GM23248 (cell line): ENCODE results near the gene LRFN2. TPM values are rescaled to one million over a fixed set of nuclear protein-coding genes. Genes with fewer than 3 reads are reported as not detected.

ENCODE experiments used
- DNase-seq: peaks from one replicate; pipeline ENCODE4 v3.0.0-alpha.2; 2015
- H2AFZ ChIP-seq: fragments of 200-600 bp; sonication (generic); 2 replicates; pipeline ENCODE4 v1.6.1; 2016; ENCODE audit warnings: antibody characterized with exemption
- H3F3A ChIP-seq: fragments of 200-600 bp; sonication (generic); 2 replicates; pipeline ENCODE4 v1.6.1; 2016; ENCODE audit warnings: mild to moderate bottlenecking, antibody characterized with exemption, mixed run types; ENCODE audit not compliant: insufficient read depth
- H3K27ac ChIP-seq: fragments of 200-600 bp; sonication (generic); 2 replicates; pipeline ENCODE4 v1.5.1; 2016; ENCODE audit warnings: mild to moderate bottlenecking
- H3K27me3 ChIP-seq: fragments of 200-600 bp; sonication (generic); replicated peaks from 2 replicates; pipeline ENCODE4 v1.6.1; 2016; ENCODE audit warnings: mild to moderate bottlenecking; ENCODE audit not compliant: insufficient read depth
- H3K36me3 ChIP-seq: fragments of 200-600 bp; sonication (generic); 2 replicates; pipeline ENCODE4 v1.6.1; 2016; ENCODE audit warnings: low read depth, mild to moderate bottlenecking
- H3K4me1 ChIP-seq: fragments of 200-600 bp; sonication (generic); 2 replicates; pipeline ENCODE4 v1.6.1; 2016; ENCODE audit warnings: mild to moderate bottlenecking; ENCODE audit not compliant: insufficient read depth
- H3K4me2 ChIP-seq: fragments of 200-600 bp; sonication (generic); one replicate; pipeline ENCODE4 v1.6.1; 2016; ENCODE audit warnings: mild to moderate bottlenecking; ENCODE audit not compliant: unreplicated experiment
- H3K4me3 ChIP-seq: fragments of 200-600 bp; sonication (generic); 2 replicates; pipeline ENCODE4 v1.5.1; 2016; ENCODE audit warnings: mild to moderate bottlenecking
- H3K79me2 ChIP-seq: fragments of 200-600 bp; sonication (generic); 2 replicates; pipeline ENCODE4 v1.6.1; 2016; ENCODE audit warnings: mild to moderate bottlenecking; ENCODE audit not compliant: insufficient read depth
- H3K9ac ChIP-seq: fragments of 200-600 bp; sonication (generic); 2 replicates; pipeline ENCODE4 v1.6.1; 2016; ENCODE audit warnings: mild to moderate bottlenecking
- H3K9me2 ChIP-seq: fragments of 200-600 bp; sonication (generic); 2 replicates; pipeline ENCODE4 v1.6.1; 2016; ENCODE audit warnings: mixed run types, mild to moderate bottlenecking, moderate library complexity; ENCODE audit not compliant: insufficient read depth
- H3K9me3 ChIP-seq: fragments of 200-600 bp; sonication (generic); one replicate; pipeline ENCODE4 v1.6.1; 2017; ENCODE audit warnings: low read depth
- H4K20me1 ChIP-seq: fragments of 200-600 bp; sonication (generic); 2 replicates; pipeline ENCODE4 v1.6.0; 2016; ENCODE audit not compliant: insufficient read depth
- EZH2 ChIP-seq: fragments of 200-600 bp; sonication (generic); IDR thresholded peaks from 2 replicates; pipeline ENCODE4 v1.6.1; 2018; ENCODE audit warnings: antibody characterized with exemption, mild to moderate bottlenecking; ENCODE audit not compliant: insufficient read depth, poor library complexity, severe bottlenecking
- EZH2phosphoT487 ChIP-seq: fragments of 200-600 bp; sonication (generic); IDR thresholded peaks from 2 replicates; pipeline ENCODE4 v1.6.1; 2018; ENCODE audit warnings: antibody characterized with exemption, moderate library complexity, mild to moderate bottlenecking, low read depth; ENCODE audit not compliant: insufficient read depth
- WGBS, 2 experiments: methylation state at CpG; one replicate each; pipeline ENCODE4 v1.1.6; 2015 to 2017; ENCODE audit warnings: low lambda C conversion rate in 2 of 2, low coverage in 1 of 2; ENCODE audit errors: missing lambda C conversion rate in 2 of 2; 5-methylcytosine and 5-hydroxymethylcytosine counted together
- in situ Hi-C: fragments of 300-500 bp; cut with MboI; formaldehyde crosslinking; loops from 2 replicates; pipeline ENCODE4 v1.15.0; 2020
- polyA plus RNA-seq: library from polyadenylated mRNA; unstranded; fragments of >200 nt; fragmentation: Nextera tagmentation; extraction: Ambion mirVana; gene quantifications from 2 replicates; pipeline ENCODE4 v1.2.1, GENCODE V29; 2016
- total RNA-seq: library from RNA; depleted of rRNA; stranded (reverse); fragments of >200 nt; shearing (Covaris generic); gene quantifications from 2 replicates; pipeline ENCODE4 v1.2.3, GENCODE V29; 2014

The LRFN2 gene
- total and polyA plus RNA-seq, 2 experiments from 2014 or later = not detected

DNA sequence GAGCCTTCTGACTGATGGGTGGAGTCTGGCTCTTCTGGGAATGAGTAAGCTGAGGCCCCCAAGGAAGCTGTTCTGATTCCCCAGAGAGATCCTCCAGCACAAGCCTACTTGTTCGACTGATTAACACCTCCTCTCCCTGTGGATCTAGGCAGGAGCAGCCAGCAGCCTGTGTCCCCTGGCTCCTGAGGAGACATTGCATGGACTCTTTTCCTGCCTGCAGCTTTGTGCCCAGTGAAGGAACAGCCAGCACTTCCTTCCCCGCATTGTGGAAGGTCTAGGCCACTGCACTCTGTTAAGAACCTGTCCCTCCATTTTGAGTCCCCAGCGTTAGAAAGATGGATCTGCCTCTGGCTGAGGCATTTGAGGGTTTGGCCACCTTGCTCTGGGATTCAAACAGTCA is 29.1 kb downstream of the LRFN2 start:
- in situ Hi-C loops = no loop called here
- Histone ChIP-seq H3K27me3 (peaks cover 8% of the 10 kb centered on the region; the same call in 1 of the 2 replicates), H4K20me1 (no peaks in the 10 kb centered on the region), H3K4me3 (no peak overlapping the region), H3K27ac (no peak overlapping the region), H3K4me2 (no peak overlapping the region), H2AFZ (no peak overlapping the region), H3K9ac (no peak overlapping the region), H3K36me3 (no peaks in the 10 kb centered on the region), H3K9me3 (no peaks in the 10 kb centered on the region), H3K4me1 (no peaks in the 10 kb centered on the region), H3K9me2 (no peaks in the 10 kb centered on the region), H3F3A (no peaks in the 10 kb centered on the region), H3K79me2 (no peaks in the 10 kb centered on the region)
- DNase-seq = no peak
- no peak for TF ChIP-seq EZH2
- TF ChIP-seq EZH2phosphoT487 = no peak
- 40 to 47% methylated on average over 3 of the region's 3 CpGs for WGBS, 2 experiments

DNA sequence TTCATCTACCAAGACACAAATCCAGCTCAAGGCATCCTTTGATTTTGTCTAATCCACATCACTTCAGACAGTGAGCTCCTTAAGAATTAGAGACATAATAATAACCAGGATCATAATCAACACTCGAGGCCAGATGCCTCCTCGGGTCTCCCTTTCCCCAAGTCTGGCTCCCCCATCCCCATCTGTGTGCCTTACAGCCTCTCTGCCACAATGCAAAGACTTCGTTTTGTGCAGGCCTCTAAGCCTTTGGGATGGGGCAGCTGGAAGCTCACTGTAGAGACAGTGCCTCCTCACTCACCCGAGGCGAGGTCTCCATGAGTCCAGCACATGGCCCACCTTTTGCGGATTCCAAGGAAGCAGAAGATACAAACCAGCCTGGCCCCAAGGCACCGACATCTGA is 30.3 kb downstream of the LRFN2 start:
- no peak overlapping the region for H3K4me3 ChIP-seq
- no peaks in the 10 kb centered on the region for H3K9me2 ChIP-seq
- peaks cover 9% of the 10 kb centered on the region; the same call in 1 of the 2 replicates for H3K27me3 ChIP-seq
- no peaks in the 10 kb centered on the region for H3K4me1 ChIP-seq
- no peaks in the 10 kb centered on the region for H3K36me3 ChIP-seq
- no peaks in the 10 kb centered on the region for H3K79me2 ChIP-seq
- H3K4me2 ChIP-seq = no peak overlapping the region
- no peaks in the 10 kb centered on the region for H3F3A ChIP-seq
- no peak overlapping the region for H2AFZ ChIP-seq
- in situ Hi-C loops = no loop called here
- H3K9me3 ChIP-seq = no peaks in the 10 kb centered on the region
- H3K27ac ChIP-seq = no peak overlapping the region
- TF ChIP-seq EZH2phosphoT487 (no peak), EZH2 (no peak)
- H4K20me1 ChIP-seq = no peaks in the 10 kb centered on the region
- no peak overlapping the region for H3K9ac ChIP-seq
- 31 to 55% methylated on average over 7 of the region's 7 CpGs for WGBS, 2 experiments
- no peak for DNase-seq

DNA sequence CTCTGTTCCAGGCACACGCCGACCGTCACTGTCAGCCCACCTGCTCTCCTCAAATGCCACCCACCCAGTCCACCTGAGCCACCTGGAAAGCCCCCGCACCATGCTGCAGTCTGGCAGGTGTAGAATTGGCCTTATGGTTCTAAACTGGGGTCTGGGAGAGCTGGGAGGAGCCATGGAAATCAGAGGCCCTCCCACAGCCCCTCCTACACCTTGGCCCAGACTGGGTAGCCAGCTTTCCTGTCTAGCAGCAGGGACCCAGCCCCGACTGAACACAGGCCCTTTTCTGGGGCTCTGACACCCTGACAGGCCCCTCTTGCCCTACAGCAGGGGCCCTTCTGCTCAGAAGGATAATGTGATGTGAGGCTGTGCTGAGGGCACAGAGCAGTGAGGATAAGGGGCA is 31.1 kb downstream of the LRFN2 start:
- H3K9me3 ChIP-seq = no peaks in the 10 kb centered on the region
- H3K36me3 ChIP-seq = no peaks in the 10 kb centered on the region
- no peak for DNase-seq
- no peaks in the 10 kb centered on the region for H3K4me1 ChIP-seq
- H3K9me2 ChIP-seq = no peaks in the 10 kb centered on the region
- peaks cover 13% of the 10 kb centered on the region; the same call in 1 of the 2 replicates for H3K27me3 ChIP-seq
- H3F3A ChIP-seq = no peaks in the 10 kb centered on the region
- WGBS, 2 experiments = 45 to 50% methylated on average over 5 of the region's 5 CpGs
- H4K20me1 ChIP-seq = no peaks in the 10 kb centered on the region
- H3K9ac ChIP-seq = no peak overlapping the region
- TF ChIP-seq EZH2 = no peak
- no peak for TF ChIP-seq EZH2phosphoT487
- no peaks in the 10 kb centered on the region for H3K79me2 ChIP-seq
- H3K4me3 ChIP-seq = no peak overlapping the region
- no peak overlapping the region for H3K4me2 ChIP-seq
- H3K27ac ChIP-seq = no peak overlapping the region
- in situ Hi-C loops = no loop called here
- no peak overlapping the region for H2AFZ ChIP-seq

DNA sequence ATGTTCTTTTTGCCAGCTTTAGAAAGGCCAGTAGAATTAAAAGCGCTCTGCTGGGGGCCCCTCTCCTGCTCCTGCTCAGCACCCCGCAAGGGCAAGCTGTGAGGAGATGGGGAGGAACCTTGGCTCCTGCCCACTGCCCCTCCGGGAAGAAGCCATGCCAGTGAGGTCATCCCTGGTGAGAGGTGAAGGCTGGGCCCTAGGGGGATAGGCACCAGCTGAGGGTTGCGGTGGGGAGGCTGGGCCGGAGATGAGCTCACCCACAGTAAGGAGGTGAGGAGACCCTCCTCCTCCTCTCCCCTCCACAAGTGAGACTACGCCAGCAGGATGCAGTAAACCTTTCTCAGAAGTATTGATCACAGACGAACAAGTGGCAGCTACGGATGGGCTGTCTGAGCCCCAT is 32.1 kb downstream of the LRFN2 start:
- no peaks in the 10 kb centered on the region for H4K20me1 ChIP-seq
- no peaks in the 10 kb centered on the region for H3K4me1 ChIP-seq
- no peaks in the 10 kb centered on the region for H3K9me3 ChIP-seq
- peaks cover 13% of the 10 kb centered on the region; the same call in 1 of the 2 replicates for H3K27me3 ChIP-seq
- no peak overlapping the region for H3K27ac ChIP-seq
- no peak overlapping the region for H3K9ac ChIP-seq
- no peak for DNase-seq
- 54 to 59% methylated on average over 8 of the region's 8 CpGs for WGBS, 2 experiments
- H3K79me2 ChIP-seq = no peaks in the 10 kb centered on the region
- in situ Hi-C loops = no loop called here
- no peaks in the 10 kb centered on the region for H3F3A ChIP-seq
- TF ChIP-seq EZH2 = no peak
- TF ChIP-seq EZH2phosphoT487 = no peak
- no peak overlapping the region for H3K4me3 ChIP-seq
- H2AFZ ChIP-seq = no peak overlapping the region
- no peak overlapping the region for H3K4me2 ChIP-seq
- no peaks in the 10 kb centered on the region for H3K9me2 ChIP-seq
- no peaks in the 10 kb centered on the region for H3K36me3 ChIP-seq

DNA sequence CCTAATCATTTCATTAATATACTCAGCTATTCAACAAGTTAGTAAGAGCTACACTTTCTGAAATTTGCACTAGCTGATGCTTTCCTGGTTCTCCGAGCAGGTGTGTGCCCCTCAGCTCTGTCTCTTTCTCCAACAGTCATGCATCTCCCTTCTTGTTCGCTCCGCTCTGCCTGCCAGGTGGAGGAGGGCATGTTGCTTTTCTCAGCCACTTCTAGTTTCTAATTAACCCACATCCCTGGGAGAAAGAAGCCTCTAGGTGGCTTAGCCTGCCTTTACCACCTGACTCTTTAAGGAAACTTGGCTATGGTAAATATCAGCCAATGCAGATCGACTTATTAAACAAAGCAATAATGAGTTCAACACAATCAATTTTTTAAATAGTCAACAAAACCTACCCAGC is 34.2 kb downstream of the LRFN2 start:
- no peaks in the 10 kb centered on the region for H3K4me1 ChIP-seq
- H2AFZ ChIP-seq = no peak overlapping the region
- H3K4me3 ChIP-seq = no peak overlapping the region
- no peaks in the 10 kb centered on the region for H3K36me3 ChIP-seq
- no peaks in the 10 kb centered on the region for H4K20me1 ChIP-seq
- 50 to 56% methylated on average over 4 of the region's 4 CpGs for WGBS, 2 experiments
- no peak overlapping the region for H3K9ac ChIP-seq
- H3K27me3 ChIP-seq = peaks cover 13% of the 10 kb centered on the region; the same call in 1 of the 2 replicates
- no peak for DNase-seq
- no peaks in the 10 kb centered on the region for H3F3A ChIP-seq
- H3K9me2 ChIP-seq = no peaks in the 10 kb centered on the region
- no peaks in the 10 kb centered on the region for H3K79me2 ChIP-seq
- no peaks in the 10 kb centered on the region for H3K9me3 ChIP-seq
- no peak overlapping the region for H3K4me2 ChIP-seq
- no peak for TF ChIP-seq EZH2
- no peak for TF ChIP-seq EZH2phosphoT487
- in situ Hi-C loops = no loop called here
- H3K27ac ChIP-seq = no peak overlapping the region
